ENCODE data around the gene FLII. TPM values are rescaled to one million over a fixed set of nuclear protein-coding genes. Genes with fewer than 3 reads are reported as not detected.

FLII gene
- total and polyA plus RNA-seq, 2 of the 8 experiments (the other 6 are each of a cell fraction or from before 2014, with no cell fraction given), result 300 to 549 TPM

DNA sequence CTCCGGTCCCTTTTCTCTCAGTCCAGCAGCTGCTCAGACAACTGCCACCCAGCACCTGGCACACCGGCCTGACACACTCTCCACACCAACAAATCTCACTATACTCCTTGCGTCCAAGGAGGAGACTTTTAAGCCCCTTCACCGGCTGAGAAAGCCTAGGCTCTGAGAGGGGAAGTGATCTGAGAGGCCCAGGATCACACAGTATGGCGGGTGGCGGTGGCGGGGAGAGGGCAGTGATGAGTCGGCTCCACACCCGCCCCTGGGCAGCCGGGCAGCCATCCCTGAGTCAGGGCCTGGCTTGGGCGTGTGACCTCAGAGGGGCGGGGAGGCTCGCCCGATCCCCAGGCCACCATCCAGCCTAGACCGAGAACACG lies 569 bp downstream of the FLII start (continued):
- TF ChIP-seq, protein P1, sequence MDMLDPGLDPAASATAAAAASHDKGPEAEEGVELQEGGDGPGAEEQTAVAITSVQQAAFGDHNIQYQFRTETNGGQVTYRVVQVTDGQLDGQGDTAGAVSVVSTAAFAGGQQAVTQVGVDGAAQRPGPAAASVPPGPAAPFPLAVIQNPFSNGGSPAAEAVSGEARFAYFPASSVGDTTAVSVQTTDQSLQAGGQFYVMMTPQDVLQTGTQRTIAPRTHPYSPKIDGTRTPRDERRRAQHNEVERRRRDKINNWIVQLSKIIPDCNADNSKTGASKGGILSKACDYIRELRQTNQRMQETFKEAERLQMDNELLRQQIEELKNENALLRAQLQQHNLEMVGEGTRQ (IDR thresholded peaks at IDR 0.05; ENCODE audit: low read length), result no peak
- no peak for TF ChIP-seq CHD2 (IDR thresholded peaks at IDR 0.05; ENCODE audit: low read length)
- no peak for TF ChIP-seq EP300 (IDR thresholded peaks at IDR 0.05; ENCODE audit: borderline replicate concordance in 1 of 2, low read depth in 2 of 2, low read length in 2 of 2)
- TF ChIP-seq GTF2F1 (IDR thresholded peaks at IDR 0.05; ENCODE audit: borderline replicate concordance, low read depth, low read length), result no peak
- no peak for TF ChIP-seq POLR2A (IDR thresholded peaks at IDR 0.05; ENCODE audit: control extremely low read depth in 1 of 2, low read depth in 2 of 2, low read length in 2 of 2)
- no peak for TF ChIP-seq EGR1 (IDR thresholded peaks at IDR 0.05; ENCODE audit: borderline replicate concordance, low read depth, low read length)
- no peak; the same call in 1 of the 2 replicates for TF ChIP-seq RBBP5 (IDR thresholded peaks at IDR 0.05; ENCODE audit: borderline replicate concordance, low read depth, low read length)
- TF ChIP-seq, protein P2, sequence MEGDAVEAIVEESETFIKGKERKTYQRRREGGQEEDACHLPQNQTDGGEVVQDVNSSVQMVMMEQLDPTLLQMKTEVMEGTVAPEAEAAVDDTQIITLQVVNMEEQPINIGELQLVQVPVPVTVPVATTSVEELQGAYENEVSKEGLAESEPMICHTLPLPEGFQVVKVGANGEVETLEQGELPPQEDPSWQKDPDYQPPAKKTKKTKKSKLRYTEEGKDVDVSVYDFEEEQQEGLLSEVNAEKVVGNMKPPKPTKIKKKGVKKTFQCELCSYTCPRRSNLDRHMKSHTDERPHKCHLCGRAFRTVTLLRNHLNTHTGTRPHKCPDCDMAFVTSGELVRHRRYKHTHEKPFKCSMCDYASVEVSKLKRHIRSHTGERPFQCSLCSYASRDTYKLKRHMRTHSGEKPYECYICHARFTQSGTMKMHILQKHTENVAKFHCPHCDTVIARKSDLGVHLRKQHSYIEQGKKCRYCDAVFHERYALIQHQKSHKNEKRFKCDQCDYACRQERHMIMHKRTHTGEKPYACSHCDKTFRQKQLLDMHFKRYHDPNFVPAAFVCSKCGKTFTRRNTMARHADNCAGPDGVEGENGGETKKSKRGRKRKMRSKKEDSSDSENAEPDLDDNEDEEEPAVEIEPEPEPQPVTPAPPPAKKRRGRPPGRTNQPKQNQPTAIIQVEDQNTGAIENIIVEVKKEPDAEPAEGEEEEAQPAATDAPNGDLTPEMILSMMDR (IDR thresholded peaks at IDR 0.05; ENCODE audit: control extremely low read depth in 1 of 3, insufficient read depth in 1 of 3, low read depth in 1 of 3, low read length in 3 of 3), result no peak
- TF ChIP-seq RAD21 (IDR thresholded peaks at IDR 0.05 in 1 of 2, conservative IDR thresholded peaks at IDR 0.05 in 1 of 2; ENCODE audit: low read depth in 2 of 2, low read length in 2 of 2), result no peak
- no peak for TF ChIP-seq CBX8 (IDR thresholded peaks at IDR 0.05; ENCODE audit: borderline replicate concordance, low read depth, low read length)
